ENCODE measurements around the gene RTP4. TPM values are rescaled to one million over a fixed set of nuclear protein-coding genes. Genes with fewer than 3 reads are reported as not detected.

RTP4 gene
- total and polyA plus RNA-seq, 2 donors from 2014 or later = 5.4 to 8.4 TPM

GRCh38 chr3:187325632-187326031 is 42.6 kb upstream of the RTP4 start:
- H3K4me1 ChIP-seq (ENCODE audit: control insufficient read depth in 2 of 3, insufficient read depth in 2 of 3, low read depth in 1 of 3, low read length in 3 of 3) = no peaks in the 10 kb centered on the region
- no peak for DNase-seq
- no peak overlapping the region for H3K9ac ChIP-seq (ENCODE audit: low read length in 3 of 3)
- H3K27ac ChIP-seq (ENCODE audit: low read depth in 2 of 2, low read length in 2 of 2) = no peak overlapping the region
- no peaks in the 10 kb centered on the region for H3K9me3 ChIP-seq (ENCODE audit: control insufficient read depth in 2 of 3, insufficient read depth in 1 of 3, low read length in 3 of 3)
- H3K4me3 ChIP-seq (ENCODE audit: low read length in 3 of 3) = no peak overlapping the region
- H3K36me3 ChIP-seq (ENCODE audit: control insufficient read depth in 2 of 3, insufficient read depth in 3 of 3, low read length in 3 of 3) = no peaks in the 10 kb centered on the region
- intact Hi-C loops (cut with DNase I) = no loop called here
- no peaks in the 10 kb centered on the region for H3K27me3 ChIP-seq (ENCODE audit: control insufficient read depth, insufficient read depth, low read length)
- TF ChIP-seq CTCF (IDR thresholded peaks at IDR 0.05; ENCODE audit: borderline replicate concordance, extremely low read depth, insufficient read depth) = no peak
- no peak for FAIRE-seq

- no peak overlapping the region for H3K9ac ChIP-seq (ENCODE audit: low read length in 3 of 3)
- no peak overlapping the region for H3K4me3 ChIP-seq (ENCODE audit: low read length in 3 of 3)
- no peaks in the 10 kb centered on the region for H3K4me1 ChIP-seq (ENCODE audit: control insufficient read depth in 2 of 3, insufficient read depth in 2 of 3, low read depth in 1 of 3, low read length in 3 of 3)
- intact Hi-C loops (cut with DNase I) = no loop called here
- TF ChIP-seq CTCF (IDR thresholded peaks at IDR 0.05; ENCODE audit: borderline replicate concordance, extremely low read depth, insufficient read depth) = no peak
- DNase-seq (no peak), FAIRE-seq (no peak)
- H3K27ac ChIP-seq (ENCODE audit: low read depth in 2 of 2, low read length in 2 of 2) = no peak overlapping the region
- no peaks in the 10 kb centered on the region for H3K27me3 ChIP-seq (ENCODE audit: control insufficient read depth, insufficient read depth, low read length)
- H3K36me3 ChIP-seq (ENCODE audit: control insufficient read depth in 2 of 3, insufficient read depth in 3 of 3, low read length in 3 of 3) = no peaks in the 10 kb centered on the region
- no peaks in the 10 kb centered on the region for H3K9me3 ChIP-seq (ENCODE audit: control insufficient read depth in 2 of 3, insufficient read depth in 1 of 3, low read length in 3 of 3)
These were observed 40.3 kb upstream of the RTP4 start for GRCh38 chr3:187327845-187328244.

GRCh38 chr3:187328691-187329090 is 39.5 kb upstream of the RTP4 start:
- DNase-seq (no peak), FAIRE-seq (no peak)
- no peaks in the 10 kb centered on the region for H3K4me1 ChIP-seq (ENCODE audit: control insufficient read depth in 2 of 3, insufficient read depth in 2 of 3, low read depth in 1 of 3, low read length in 3 of 3)
- no peaks in the 10 kb centered on the region for H3K27me3 ChIP-seq (ENCODE audit: control insufficient read depth, insufficient read depth, low read length)
- intact Hi-C loops (cut with DNase I) = no loop called here
- no peaks in the 10 kb centered on the region for H3K36me3 ChIP-seq (ENCODE audit: control insufficient read depth in 2 of 3, insufficient read depth in 3 of 3, low read length in 3 of 3)
- TF ChIP-seq CTCF (IDR thresholded peaks at IDR 0.05; ENCODE audit: borderline replicate concordance, extremely low read depth, insufficient read depth) = no peak
- H3K27ac ChIP-seq (ENCODE audit: low read depth in 2 of 2, low read length in 2 of 2) = no peak overlapping the region
- no peak overlapping the region for H3K4me3 ChIP-seq (ENCODE audit: low read length in 3 of 3)
- H3K9ac ChIP-seq (ENCODE audit: low read length in 3 of 3) = no peak overlapping the region
- H3K9me3 ChIP-seq (ENCODE audit: control insufficient read depth in 2 of 3, insufficient read depth in 1 of 3, low read length in 3 of 3) = no peaks in the 10 kb centered on the region

GRCh38 chr3:187334904-187335303 is 33.3 kb upstream of the RTP4 start:
- Histone ChIP-seq H3K9ac (ENCODE audit: low read length in 3 of 3) (no peak overlapping the region), H3K27me3 (ENCODE audit: control insufficient read depth, insufficient read depth, low read length) (no peaks in the 10 kb centered on the region), H3K27ac (ENCODE audit: low read depth in 2 of 2, low read length in 2 of 2) (no peak overlapping the region), H3K9me3 (ENCODE audit: control insufficient read depth in 2 of 3, insufficient read depth in 1 of 3, low read length in 3 of 3) (no peaks in the 10 kb centered on the region), H3K36me3 (ENCODE audit: control insufficient read depth in 2 of 3, insufficient read depth in 3 of 3, low read length in 3 of 3) (no peaks in the 10 kb centered on the region), H3K4me1 (ENCODE audit: control insufficient read depth in 2 of 3, insufficient read depth in 2 of 3, low read depth in 1 of 3, low read length in 3 of 3) (no peaks in the 10 kb centered on the region), H3K4me3 (ENCODE audit: low read length in 3 of 3) (no peak overlapping the region)
- TF ChIP-seq CTCF (IDR thresholded peaks at IDR 0.05; ENCODE audit: borderline replicate concordance, extremely low read depth, insufficient read depth) = no peak
- DNase-seq (no peak), FAIRE-seq (no peak)
- intact Hi-C loops (cut with DNase I) = no loop called here

Measured in kidney (tissue), 14 donors.